ENCODE data around the gene CASP2.

DNA sequence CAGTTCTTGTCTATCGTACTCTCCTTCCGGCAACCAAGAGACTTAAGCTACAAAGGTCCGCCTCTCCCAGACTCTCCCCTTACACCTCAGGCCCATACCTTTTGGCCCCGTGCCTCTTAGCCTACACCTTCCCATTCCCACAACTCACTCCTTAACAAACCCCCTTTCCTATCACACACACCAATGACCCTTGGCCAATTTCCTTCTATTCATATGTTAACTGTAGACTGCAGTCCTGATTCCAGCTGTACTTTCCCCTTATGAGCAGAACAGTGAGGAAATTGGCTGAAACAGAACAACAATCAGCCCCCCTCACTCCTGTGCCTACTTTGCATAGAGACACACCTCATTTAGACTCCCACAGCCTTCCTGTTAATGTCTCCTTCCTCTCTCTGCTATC is 4.8 kb upstream of the CASP2 start:
- TF ChIP-seq, protein P1, sequence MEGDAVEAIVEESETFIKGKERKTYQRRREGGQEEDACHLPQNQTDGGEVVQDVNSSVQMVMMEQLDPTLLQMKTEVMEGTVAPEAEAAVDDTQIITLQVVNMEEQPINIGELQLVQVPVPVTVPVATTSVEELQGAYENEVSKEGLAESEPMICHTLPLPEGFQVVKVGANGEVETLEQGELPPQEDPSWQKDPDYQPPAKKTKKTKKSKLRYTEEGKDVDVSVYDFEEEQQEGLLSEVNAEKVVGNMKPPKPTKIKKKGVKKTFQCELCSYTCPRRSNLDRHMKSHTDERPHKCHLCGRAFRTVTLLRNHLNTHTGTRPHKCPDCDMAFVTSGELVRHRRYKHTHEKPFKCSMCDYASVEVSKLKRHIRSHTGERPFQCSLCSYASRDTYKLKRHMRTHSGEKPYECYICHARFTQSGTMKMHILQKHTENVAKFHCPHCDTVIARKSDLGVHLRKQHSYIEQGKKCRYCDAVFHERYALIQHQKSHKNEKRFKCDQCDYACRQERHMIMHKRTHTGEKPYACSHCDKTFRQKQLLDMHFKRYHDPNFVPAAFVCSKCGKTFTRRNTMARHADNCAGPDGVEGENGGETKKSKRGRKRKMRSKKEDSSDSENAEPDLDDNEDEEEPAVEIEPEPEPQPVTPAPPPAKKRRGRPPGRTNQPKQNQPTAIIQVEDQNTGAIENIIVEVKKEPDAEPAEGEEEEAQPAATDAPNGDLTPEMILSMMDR (IDR thresholded peaks at IDR 0.05; ENCODE audit: insufficient read depth, low read length): no peak
- TF ChIP-seq, protein P2, sequence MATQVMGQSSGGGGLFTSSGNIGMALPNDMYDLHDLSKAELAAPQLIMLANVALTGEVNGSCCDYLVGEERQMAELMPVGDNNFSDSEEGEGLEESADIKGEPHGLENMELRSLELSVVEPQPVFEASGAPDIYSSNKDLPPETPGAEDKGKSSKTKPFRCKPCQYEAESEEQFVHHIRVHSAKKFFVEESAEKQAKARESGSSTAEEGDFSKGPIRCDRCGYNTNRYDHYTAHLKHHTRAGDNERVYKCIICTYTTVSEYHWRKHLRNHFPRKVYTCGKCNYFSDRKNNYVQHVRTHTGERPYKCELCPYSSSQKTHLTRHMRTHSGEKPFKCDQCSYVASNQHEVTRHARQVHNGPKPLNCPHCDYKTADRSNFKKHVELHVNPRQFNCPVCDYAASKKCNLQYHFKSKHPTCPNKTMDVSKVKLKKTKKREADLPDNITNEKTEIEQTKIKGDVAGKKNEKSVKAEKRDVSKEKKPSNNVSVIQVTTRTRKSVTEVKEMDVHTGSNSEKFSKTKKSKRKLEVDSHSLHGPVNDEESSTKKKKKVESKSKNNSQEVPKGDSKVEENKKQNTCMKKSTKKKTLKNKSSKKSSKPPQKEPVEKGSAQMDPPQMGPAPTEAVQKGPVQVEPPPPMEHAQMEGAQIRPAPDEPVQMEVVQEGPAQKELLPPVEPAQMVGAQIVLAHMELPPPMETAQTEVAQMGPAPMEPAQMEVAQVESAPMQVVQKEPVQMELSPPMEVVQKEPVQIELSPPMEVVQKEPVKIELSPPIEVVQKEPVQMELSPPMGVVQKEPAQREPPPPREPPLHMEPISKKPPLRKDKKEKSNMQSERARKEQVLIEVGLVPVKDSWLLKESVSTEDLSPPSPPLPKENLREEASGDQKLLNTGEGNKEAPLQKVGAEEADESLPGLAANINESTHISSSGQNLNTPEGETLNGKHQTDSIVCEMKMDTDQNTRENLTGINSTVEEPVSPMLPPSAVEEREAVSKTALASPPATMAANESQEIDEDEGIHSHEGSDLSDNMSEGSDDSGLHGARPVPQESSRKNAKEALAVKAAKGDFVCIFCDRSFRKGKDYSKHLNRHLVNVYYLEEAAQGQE (IDR thresholded peaks at IDR 0.05; ENCODE audit: insufficient replicate concordance, low read depth): no peak
- TF ChIP-seq POLR2AphosphoS5 (IDR thresholded peaks at IDR 0.05; ENCODE audit: low read depth) (no peak), GABPA (IDR thresholded peaks at IDR 0.05; ENCODE audit: low read depth) (no peak)

Measured in HL-60 (cell line).